Islet of Langerhans (tissue), 1 donor: Measurements from ENCODE around the gene PROSER3.

ENCODE experiments used
- FAIRE-seq: peaks from one replicate; lab custom pipeline; 2011; peaks lifted over from hg19 to GRCh38; lab: Jason Lieb, UNC

Gene PROSER3

GRCh38 chr19:35777961-35778360, 20.0 kb downstream of the PROSER3 start:
- no peak for FAIRE-seq

DNA sequence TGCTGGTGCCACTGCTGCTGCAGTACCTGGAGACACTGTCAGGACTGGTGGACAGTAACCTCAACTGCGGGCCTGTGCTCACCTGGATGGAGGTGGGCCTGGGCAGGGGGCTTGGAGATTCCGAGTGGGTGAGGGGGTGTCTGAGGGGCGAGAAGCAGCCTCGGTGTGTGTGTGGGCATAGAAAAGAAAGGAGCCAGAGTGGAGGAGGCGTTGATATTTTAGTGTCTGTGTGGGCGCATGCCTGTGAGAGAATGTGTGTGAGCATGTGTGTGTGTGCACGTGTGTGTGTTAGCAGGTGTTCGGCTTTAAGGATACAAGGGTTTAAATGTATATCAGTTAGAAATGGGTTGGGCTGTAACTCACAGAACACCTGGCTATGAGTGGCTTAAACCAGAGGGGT, 21.1 kb downstream of the PROSER3 start:
- no peak for FAIRE-seq

- no peak for FAIRE-seq
Observed at GRCh38 chr19:35780058-35780457, 22.1 kb downstream of the PROSER3 start.

GRCh38 chr19:35780717-35781116, 22.7 kb downstream of the PROSER3 start:
- FAIRE-seq: no peak

- no peak for FAIRE-seq
Observed at GRCh38 chr19:35781650-35782049, 23.7 kb downstream of the PROSER3 start.

DNA sequence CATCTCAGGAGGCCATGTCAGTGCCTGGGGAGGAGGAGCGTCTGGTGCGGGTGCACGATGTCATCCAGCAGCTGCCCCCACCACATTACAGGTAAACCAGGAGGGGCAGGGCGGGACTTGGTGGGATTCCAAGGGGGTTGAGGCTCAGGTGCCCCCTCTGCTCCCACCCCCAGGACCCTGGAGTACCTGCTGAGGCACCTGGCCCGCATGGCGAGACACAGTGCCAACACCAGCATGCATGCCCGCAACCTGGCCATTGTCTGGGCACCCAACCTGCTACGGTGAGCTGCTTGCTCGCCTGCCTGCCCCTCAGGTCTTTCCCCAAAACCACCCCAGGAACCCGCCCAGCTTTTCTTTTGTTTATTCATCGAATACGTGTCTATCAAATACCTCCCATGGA, 24.6 kb downstream of the PROSER3 start:
- no peak for FAIRE-seq

DNA sequence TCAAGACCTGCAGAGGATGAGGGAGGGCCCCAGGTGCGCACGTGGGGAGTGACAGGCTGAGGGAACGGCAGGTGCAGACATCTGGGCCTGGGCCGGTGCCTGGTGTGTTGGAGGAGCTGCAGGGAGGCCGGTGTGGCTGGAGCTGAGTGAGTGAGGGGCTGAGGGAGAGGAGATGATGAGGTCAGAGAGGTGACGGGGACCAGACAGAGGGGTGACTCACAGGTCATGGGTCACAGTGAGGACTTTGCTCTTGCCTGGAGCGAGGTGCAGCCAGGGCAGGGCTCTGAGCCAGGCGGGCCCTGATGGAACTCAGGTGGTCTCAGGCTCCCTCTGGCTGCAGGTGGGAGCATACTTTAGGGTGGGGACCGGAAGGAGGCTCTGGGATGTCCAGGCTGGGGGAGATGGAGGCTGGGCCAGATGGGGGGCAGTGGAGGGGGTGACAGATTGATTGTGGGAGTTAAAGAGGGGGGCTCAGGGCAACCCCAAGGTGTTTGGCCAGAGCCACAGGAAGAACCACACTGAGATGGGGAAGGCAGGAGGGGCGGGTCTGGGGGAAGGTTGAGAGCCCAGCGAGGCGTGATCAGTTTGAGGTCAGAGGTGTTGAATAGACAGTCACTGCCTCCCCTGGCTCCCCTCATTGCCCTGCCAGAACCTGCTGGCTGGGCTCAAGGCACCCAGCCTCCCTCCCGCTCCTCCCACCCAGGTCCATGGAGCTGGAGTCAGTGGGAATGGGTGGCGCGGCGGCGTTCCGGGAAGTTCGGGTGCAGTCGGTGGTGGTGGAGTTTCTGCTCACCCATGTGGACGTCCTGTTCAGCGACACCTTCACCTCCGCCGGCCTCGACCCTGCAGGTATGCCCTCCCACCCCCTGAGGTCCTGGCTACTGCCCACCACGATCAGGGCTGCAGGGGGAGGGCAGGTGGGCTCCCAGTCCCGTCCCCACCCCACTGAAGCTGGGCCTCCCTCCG, 25.8 kb downstream of the PROSER3 start:
- FAIRE-seq: no peak

GRCh38 chr19:35784503-35785338, 26.7 kb downstream of the PROSER3 start:
- FAIRE-seq: no peak

DNA sequence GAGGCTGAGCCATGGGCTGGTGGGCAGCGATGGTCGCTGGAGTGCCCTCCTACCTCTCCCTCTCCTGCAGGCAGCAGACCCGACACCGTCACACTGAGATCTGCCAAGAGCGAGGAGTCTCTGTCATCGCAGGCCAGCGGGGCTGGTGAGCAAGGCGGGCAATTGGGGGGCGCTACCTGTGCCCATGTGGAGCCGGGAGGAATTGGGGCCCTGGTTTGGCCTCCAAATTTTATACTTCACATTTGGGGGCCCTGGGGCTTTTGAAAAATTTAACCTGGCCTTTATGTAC, 27.3 kb downstream of the PROSER3 start:
- FAIRE-seq: no peak

GRCh38 chr19:35786299-35787160, 28.6 kb downstream of the PROSER3 start:
- FAIRE-seq: no peak

DNA sequence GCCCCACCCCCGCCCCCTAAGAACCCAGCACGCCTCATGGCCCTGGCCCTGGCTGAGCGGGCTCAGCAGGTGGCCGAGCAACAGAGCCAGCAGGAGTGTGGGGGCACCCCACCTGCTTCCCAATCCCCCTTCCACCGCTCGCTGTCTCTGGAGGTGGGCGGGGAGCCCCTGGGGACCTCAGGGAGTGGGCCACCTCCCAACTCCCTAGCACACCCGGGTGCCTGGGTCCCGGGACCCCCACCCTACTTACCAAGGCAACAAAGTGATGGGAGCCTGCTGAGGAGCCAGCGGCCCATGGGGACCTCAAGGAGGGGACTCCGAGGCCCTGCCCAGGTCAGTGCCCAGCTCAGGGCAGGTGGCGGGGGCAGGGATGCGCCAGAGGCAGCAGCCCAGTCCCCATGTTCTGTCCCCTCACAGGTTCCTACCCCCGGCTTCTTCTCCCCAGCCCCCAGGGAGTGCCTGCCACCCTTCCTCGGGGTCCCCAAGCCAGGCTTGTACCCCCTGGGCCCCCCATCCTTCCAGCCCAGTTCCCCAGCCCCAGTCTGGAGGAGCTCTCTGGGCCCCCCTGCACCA, 29.3 kb downstream of the PROSER3 start:
- FAIRE-seq: no peak

DNA sequence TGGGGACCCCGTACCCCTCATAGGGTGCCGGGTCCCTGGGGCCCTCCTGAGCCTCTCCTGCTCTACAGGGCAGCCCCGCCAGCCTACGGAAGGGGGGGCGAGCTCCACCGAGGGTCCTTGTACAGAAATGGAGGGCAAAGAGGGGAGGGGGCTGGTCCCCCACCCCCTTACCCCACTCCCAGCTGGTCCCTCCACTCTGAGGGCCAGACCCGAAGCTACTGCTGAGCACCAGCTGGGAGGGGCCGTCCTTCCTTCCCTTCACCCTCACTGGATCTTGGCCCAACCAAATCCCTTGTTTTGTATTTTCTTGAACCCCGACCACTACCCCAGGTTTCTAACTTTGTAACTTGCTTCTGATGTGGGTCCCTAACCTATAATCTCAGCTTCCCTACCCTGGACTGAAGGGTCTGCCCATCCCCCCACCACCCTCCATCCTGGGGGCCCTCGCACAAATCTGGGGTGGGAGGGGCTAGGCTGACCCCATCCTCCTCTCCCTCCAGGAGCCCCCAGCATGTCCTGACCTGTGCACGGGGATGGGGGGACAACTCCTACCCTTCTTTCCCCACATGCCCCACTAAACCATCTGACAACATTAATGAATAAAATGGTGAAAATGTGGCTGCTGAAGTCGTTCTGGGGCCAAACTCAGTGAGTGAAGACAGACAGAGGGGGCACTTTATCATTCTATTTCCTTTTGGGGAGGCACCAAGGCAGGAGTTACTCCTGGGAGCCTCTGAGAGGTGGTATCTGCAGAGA, 30.4 kb downstream of the PROSER3 start:
- FAIRE-seq: no peak

DNA sequence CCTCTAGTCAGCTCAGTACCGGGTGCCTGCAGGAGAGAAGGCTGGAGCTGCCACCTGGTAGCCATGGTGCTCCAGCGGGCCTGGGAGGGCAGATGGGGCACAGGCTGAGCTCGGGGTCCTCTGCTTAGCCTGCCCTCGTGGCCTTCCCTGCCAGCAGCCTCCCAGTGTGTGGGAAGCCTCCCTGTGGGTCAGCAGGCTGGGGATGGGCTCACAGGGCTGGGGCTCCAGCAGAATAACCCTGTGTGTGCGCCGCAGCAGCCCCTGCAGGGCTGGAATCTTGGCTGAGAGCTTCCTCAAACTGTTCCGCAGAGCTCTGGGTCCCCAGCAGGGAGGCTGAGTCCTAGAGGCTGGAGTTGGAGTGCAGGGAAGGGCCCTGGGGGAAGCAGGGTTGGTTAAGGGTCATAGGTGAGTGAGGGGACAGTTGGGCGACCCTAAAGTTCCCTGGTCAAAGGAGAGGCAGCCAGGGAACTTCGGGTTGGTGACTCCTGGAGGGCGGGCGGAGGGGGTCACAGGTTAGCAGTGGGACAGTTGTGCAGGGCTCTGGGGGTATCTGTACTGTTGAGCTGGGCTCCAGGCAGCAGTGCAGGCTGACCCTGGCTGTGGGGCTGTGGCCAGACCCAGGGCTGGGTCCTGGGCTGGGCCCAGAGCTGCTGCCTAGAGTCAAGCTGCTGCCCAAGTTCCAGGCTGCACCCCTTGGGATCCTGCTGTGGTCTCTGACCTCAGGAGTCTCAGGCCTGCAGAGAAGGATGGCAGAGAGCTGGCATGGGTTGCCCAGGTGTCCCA, 31.4 kb downstream of the PROSER3 start:
- FAIRE-seq: no peak

GRCh38 chr19:35789978-35790944, 32.3 kb downstream of the PROSER3 start:
- FAIRE-seq: no peak

- FAIRE-seq: no peak
Observed at GRCh38 chr19:35790981-35791813, 33.2 kb downstream of the PROSER3 start.

GRCh38 chr19:35791814-35792279, 33.9 kb downstream of the PROSER3 start:
- no peak for FAIRE-seq

GRCh38 chr19:35792312-35792711, 34.3 kb downstream of the PROSER3 start:
- no peak for FAIRE-seq

DNA sequence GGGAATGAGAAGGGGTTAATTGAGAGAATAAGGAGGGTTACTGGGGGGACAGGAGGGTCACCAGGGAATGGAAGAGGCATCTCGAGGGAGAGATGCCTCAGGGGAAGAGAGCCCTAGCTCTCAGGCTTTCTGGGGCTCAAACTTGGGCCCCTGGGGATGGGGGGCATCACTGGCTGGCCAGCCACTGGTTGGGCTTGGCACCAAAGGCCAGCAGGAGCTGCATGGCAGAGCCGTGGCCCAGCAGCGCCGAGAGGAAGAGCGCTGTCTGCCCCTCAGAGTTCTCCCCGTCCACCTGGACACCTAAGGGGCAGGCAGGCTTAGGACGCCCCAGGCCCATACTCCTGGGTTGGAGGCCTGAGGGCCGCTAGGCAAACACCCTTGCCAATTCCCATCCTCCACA, 34.9 kb downstream of the PROSER3 start:
- no peak for FAIRE-seq
